Tibial artery (tissue), 4 donors: ENCODE data around the gene SCMH1.

Experiments used
- DNase-seq, 2 donors: peaks; one replicate each; pipeline ENCODE4 v3.0.0-alpha.2; 2019
- H3K27ac ChIP-seq, 2 donors: fragments of 200-600 bp; sonication (generic) in 1 of 2; 1 replicate in 1 of 2; 2 replicates in 1 of 2; pipeline ENCODE4 v1.5.1; 2018 to 2019; ENCODE audit warnings: mild to moderate bottlenecking in 1 of 2
- H3K27me3 ChIP-seq, 2 donors: fragments of 200-600 bp; sonication (generic) in 1 of 2; one replicate each; pipeline versions ENCODE4 v1.5.1 to v1.6.0; 2016 to 2019
- H3K36me3 ChIP-seq, 3 donors: fragments of 200-600 bp; sonication (generic) in 2 of 3; one replicate each; pipeline ENCODE4 v1.5.1; 2016 to 2019; ENCODE audit warnings: mild to moderate bottlenecking in 2 of 3
- H3K4me1 ChIP-seq, 4 donors: fragments of 200-600 bp; sonication (generic) in 2 of 4; 1 replicate in 3 of 4; 2 replicates in 1 of 4; pipeline ENCODE4 v1.5.1; 2016 to 2019
- H3K4me3 ChIP-seq, 2 donors: fragments of 200-600 bp; sonication (generic) in 1 of 2; 1 replicate in 1 of 2; 2 replicates in 1 of 2; pipeline ENCODE4 v1.5.1; 2018 to 2019; ENCODE audit warnings: mild to moderate bottlenecking in 2 of 2
- H3K9me3 ChIP-seq, 3 donors: fragments of 200-600 bp; sonication (generic) in 1 of 3; one replicate each; pipeline ENCODE4 v1.5.1; 2016 to 2019
- CTCF ChIP-seq, 2 experiments: fragments of 200-600 bp in 1 of 2; fragments of 450-650 bp in 1 of 2; IDR thresholded peaks; one replicate each; pipeline ENCODE4 v1.5.1; 2017 to 2019; ENCODE audit warnings: antibody characterized with exemption in 2 of 2, mild to moderate bottlenecking in 1 of 2, moderate library complexity in 1 of 2
- intact Hi-C: fragments of 100-400 bp; cut with DNase I; formaldehyde crosslinking; loops from one replicate; pipeline ENCODE4 v1.15.0; 2023; ENCODE audit warnings: low total_unique reads

The SCMH1 gene

DNA sequence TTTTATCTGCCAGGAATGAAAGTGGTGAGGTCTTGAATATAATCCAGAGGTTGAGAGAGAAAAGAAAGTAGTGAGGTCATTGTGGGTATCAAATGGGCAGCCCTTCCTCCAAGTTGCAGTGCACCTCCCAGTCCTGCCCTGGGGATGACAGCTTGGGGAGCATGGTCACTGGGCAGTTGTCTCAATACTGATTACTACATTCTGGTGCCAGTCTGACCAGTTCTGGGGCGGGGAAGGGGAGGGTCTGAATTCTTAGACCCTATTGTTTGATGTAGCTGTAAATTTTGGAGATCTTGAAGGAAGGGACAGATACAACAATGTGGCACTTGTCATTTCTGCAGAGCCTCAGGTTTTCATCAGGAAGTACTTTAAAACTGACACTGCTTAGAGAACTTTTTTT lies 231.8 kb downstream of the SCMH1 start:
- DNase-seq, result peak in 1 of 2 donors; percentile 47
- TF ChIP-seq CTCF (IDR thresholded peaks at IDR 0.05), result no peak

GRCh38 chr1:41009466-41009865 lies 232.6 kb downstream of the SCMH1 start:
- peaks cover 84 to 99% (median 96%) of the 10 kb centered on the region in 3 donors for H3K36me3 ChIP-seq
- intact Hi-C loops, result no loop called here

More for the DNA sequence above, 231.8 kb downstream of the SCMH1 start:
- H3K4me3 ChIP-seq, result no peak overlapping the region
- H3K4me1 ChIP-seq, result peaks cover 0 to 14% (median 0%) of the 10 kb centered on the region in 4 donors
- no peaks in the 10 kb centered on the region for H3K27me3 ChIP-seq
- peaks cover 80 to 100% (median 88%) of the 10 kb centered on the region in 3 donors for H3K36me3 ChIP-seq
- intact Hi-C loops, result no loop called here
- H3K27ac ChIP-seq, result no peak overlapping the region
- H3K9me3 ChIP-seq, result no peaks in the 10 kb centered on the region

DNA sequence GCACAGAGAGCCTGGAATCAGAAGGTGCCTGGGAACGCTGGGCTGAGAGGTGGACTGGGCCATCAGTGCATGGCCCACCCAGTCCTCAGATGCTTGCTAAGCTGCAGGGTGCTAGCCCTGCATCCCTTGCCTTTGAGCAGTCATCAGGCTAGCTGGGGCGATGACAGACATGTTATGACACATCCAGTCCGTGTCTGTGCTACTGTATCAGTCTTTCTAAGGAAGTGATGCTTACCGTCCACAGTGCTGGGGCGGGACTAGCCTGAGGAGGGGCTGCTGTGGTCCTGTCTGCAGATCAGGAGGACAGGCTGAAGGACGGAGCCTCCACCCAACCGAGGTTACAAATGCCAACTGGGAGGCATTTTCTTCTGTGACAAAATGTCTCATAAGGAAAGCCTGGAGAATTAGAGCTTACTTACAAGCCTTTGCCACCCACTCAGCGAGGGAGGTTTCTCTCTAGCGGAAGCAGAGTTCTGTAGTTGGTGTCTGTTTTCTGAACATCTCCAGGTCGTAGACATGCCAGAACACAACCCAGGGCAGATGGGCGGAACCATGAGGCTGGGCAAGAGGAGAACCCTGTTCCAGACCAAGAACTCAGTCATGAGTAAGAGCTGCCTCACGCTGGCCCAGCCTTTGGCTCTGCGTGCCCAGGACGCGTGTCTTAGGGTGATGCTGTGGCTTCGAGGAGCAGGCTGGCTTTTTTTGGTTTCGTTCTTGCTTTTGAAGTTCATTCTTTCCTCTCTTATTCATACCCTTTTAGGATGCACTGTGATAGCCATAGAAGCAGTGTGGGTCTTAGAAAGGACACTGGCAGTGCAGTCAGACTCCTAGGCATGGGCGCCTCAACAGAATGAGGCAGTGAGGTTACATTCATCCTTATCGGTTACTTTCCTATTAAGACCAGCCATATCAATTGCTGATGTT lies 234.9 kb downstream of the SCMH1 start:
- H3K27me3 ChIP-seq, result no peaks in the 10 kb centered on the region
- intact Hi-C loops, result no loop called here
- H3K4me3 ChIP-seq, result no peak overlapping the region
- no peak for TF ChIP-seq CTCF (IDR thresholded peaks at IDR 0.05)
- no peak for DNase-seq
- no peak overlapping the region for H3K27ac ChIP-seq
- H3K4me1 ChIP-seq, result peaks cover 0 to 17% (median 13%) of the 10 kb centered on the region in 4 donors
- peaks cover 76 to 100% (median 99%) of the 10 kb centered on the region in 3 donors for H3K36me3 ChIP-seq
- no peaks in the 10 kb centered on the region for H3K9me3 ChIP-seq

More at GRCh38 chr1:41009466-41009865, 232.6 kb downstream of the SCMH1 start:
- no peak for TF ChIP-seq CTCF (IDR thresholded peaks at IDR 0.05)
- DNase-seq, result peak in 1 of 2 donors; percentile 15
- peaks cover 0 to 7% (median 0%) of the 10 kb centered on the region in 4 donors for H3K4me1 ChIP-seq
- H3K27me3 ChIP-seq, result no peaks in the 10 kb centered on the region
- H3K27ac ChIP-seq, result no peak overlapping the region
- no peak overlapping the region for H3K4me3 ChIP-seq
- H3K9me3 ChIP-seq, result no peaks in the 10 kb centered on the region

DNA sequence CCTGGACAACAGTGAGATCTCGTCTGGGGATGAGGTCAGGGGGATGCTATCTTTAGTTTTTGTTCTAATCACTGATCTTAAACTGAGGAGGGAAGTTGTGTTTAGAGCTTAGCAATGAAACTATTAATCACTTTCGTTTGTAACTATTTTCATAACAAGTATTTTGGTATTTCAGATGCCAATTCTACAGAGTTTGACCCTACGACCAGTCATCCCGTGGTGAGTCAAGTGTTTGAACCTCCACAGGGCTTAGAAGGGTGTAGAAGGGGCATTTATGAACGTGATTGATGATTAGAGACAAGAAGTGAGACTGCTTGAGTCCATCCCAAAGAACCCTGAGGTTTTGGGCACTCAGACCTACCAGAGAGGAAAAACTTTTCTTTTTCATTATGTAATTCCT lies 236.2 kb downstream of the SCMH1 start:
- Histone ChIP-seq H3K9me3 (no peaks in the 10 kb centered on the region), H3K4me3 (no peak overlapping the region), H3K4me1 (peaks cover 0 to 17% (median 13%) of the 10 kb centered on the region in 4 donors), H3K27me3 (no peaks in the 10 kb centered on the region), H3K36me3 (peaks cover 76 to 100% (median 99%) of the 10 kb centered on the region in 3 donors), H3K27ac (no peak overlapping the region)
- no peak for TF ChIP-seq CTCF (IDR thresholded peaks at IDR 0.05)
- no peak for DNase-seq
- intact Hi-C loops, result no loop called here

DNA sequence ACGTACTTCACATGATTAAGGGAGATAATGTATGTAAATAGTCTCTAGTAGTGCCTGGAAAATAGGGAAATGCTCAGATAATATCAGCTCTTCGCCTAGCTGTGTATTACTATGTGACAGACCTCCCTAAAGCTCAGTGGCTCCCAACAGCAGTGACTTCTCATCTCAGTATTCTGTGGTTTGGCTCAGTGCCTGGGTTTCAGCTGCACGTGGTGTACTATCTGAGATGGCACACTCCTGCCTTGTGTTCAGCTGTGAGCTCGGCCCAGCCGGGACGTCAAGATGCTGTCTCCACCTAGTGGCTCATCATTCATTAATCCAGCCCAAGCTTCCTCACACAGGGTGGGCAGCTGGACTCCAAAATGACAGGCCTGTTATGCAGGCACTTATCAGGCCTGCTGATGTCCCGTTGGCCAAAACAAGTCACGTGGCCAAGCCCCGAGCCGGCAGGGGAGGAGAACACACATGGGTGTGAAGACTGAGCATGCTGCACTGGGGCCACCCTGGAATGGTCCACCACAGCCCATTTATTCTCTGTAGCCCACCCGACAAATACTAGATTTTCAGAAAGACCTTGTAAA lies 238.4 kb downstream of the SCMH1 start:
- peak overlapping the region; percentile 29 to 39 for H3K27ac ChIP-seq
- H3K36me3 ChIP-seq, result peaks cover 80 to 100% (median 99%) of the 10 kb centered on the region in 3 donors
- intact Hi-C loops, result no loop called here
- no peak overlapping the region for H3K4me3 ChIP-seq
- no peaks in the 10 kb centered on the region for H3K9me3 ChIP-seq
- DNase-seq, result peak; percentile 97 to 100
- peak; percentile 58 to 69 for TF ChIP-seq CTCF (IDR thresholded peaks at IDR 0.05)
- no peaks in the 10 kb centered on the region for H3K27me3 ChIP-seq
- H3K4me1 ChIP-seq, result peaks cover 0 to 17% (median 13%) of the 10 kb centered on the region in 4 donors
